K562 (cell line): ENCODE data around the gene PPP2R2D.

Experiments used
- CEBPZ ChIP-seq: fragments of 150-350 bp; IDR thresholded peaks from 2 replicates; pipeline ENCODE4 v1.6.1; 2014; ENCODE audit warnings: low read depth, mild to moderate bottlenecking, low read length, borderline replicate concordance
- RERE ChIP-seq: sonication (generic); formaldehyde crosslinking; IDR thresholded peaks from 2 replicates; pipeline ENCODE4 v1.8.0; 2023; ENCODE audit warnings: missing genetic modification reagents, mild to moderate bottlenecking, borderline replicate concordance
- TAF1 ChIP-seq: IDR thresholded peaks from 2 replicates; pipeline ENCODE4 v1.6.1; 2011; ENCODE audit warnings: mild to moderate bottlenecking, low read length, moderate library complexity; ENCODE audit not compliant: insufficient read depth, control insufficient read depth, severe bottlenecking; ENCODE audit errors: extremely low read depth

DNA sequence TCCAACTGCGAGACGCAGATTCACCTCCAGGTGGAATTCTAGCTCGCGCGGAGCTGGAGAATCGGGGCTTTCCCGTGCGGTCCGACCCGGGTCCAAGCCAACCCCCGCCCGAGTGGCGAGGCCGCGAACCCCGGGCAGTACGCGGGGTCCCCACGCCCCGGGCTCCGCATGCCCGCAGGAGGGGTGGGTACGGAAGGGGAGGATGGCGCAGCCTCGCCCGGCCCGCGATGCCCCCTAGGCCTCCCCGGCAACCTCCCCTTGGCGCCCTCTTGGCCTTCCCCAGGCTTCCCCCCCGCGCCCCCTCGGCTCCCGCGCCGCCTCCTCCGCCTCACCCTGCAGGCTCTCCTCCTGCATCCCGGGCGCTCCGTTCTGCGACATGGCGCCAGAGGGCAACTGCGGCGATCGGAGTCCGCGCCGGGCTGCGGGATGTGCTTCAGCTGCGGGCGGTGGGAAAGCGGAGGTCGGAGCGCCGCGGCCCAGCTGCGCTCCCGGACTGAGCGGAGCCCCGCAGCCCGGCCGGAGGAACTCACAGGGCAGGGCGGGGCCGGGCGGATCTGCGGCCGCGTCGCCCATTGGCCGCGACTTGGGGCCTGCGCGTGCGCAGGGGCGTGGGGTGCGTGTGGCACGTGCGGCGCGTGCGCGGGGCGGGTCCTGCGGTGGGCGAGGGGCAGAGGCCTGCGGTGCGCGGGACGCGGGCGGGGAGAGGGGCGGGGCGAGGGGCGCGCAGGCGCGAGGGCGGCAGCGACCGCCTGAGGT lies 80.8 kb downstream of the PPP2R2D start, which contains the start of gene BNIP3:
- no peak for TF ChIP-seq CEBPZ
- TF ChIP-seq TAF1 = no peak
- no peak for TF ChIP-seq RERE (CRISPR knock-in tag)
